Pancreas (tissue), 10 donors: Measurements from ENCODE around the gene AGBL4. TPM values are rescaled to one million over a fixed set of nuclear protein-coding genes. Genes with fewer than 3 reads are reported as not detected.
A peak's percentile ranks its signal among the peaks of the same experiment; 100 is the strongest.

Experiments used
- ATAC-seq, 4 donors: fragments of 200-7000 bp; cut with Tn5 transposase; one replicate each; pipeline versions ENCODE4 v1.8.0 to v1.9.1; 2020; ENCODE audit warnings: mild to moderate bottlenecking in 4 of 4, moderate library complexity in 4 of 4
- DNase-seq, 6 donors: peaks; one replicate each; pipeline ENCODE4 v3.0.0-alpha.2; 2020
- FAIRE-seq: peaks from 2 replicates; lab custom pipeline; 2012; peaks lifted over from hg19 to GRCh38; lab: Jason Lieb, UNC
- H3K27ac ChIP-seq, 4 donors: fragments of 200-600 bp; sonication (generic); 1 replicate in 3 of 4; 2 replicates in 1 of 4; pipeline versions ENCODE4 v1.5.0 to v1.8.0; 2020
- H3K27me3 ChIP-seq, 4 donors: fragments of 200-600 bp; one replicate each; pipeline ENCODE4 v1.8.0; 2021
- H3K36me3 ChIP-seq, 3 donors: fragments of 200-600 bp; sonication (generic) in 1 of 3; one replicate each; pipeline versions ENCODE4 v1.5.0 to v1.8.0; 2020 to 2021
- H3K4me1 ChIP-seq, 3 donors: fragments of 200-600 bp; one replicate each; pipeline ENCODE4 v1.8.0; 2021
- H3K4me3 ChIP-seq, 4 donors: fragments of 200-600 bp; sonication (generic) in 2 of 4; one replicate each; pipeline versions ENCODE4 v1.5.0 to v1.8.0; 2020 to 2021
- H3K9me3 ChIP-seq, 4 donors: fragments of 200-600 bp; one replicate each; pipeline ENCODE4 v1.8.0; 2021
- WGBS, 2 donors: extraction: QIAGEN DNeasy Blood & Tissue Kit; methylation state at CpG; one replicate each; pipeline ENCODE4 v1.1.7; 2013; 5-methylcytosine and 5-hydroxymethylcytosine counted together
- intact Hi-C, 3 donors: fragments of 100-400 bp; cut with DNase I; formaldehyde crosslinking; loops; one replicate each; pipeline versions ENCODE4 v1.11.1 to v1.14.2; 2022
- polyA plus RNA-seq, 2 donors: library from polyadenylated mRNA; stranded (reverse); fragments of 200-250 nt; gene quantifications; one replicate each; pipeline ENCODE4 v1.2.3, GENCODE V29; 2013
- total RNA-seq, 6 donors: library from RNA; stranded (reverse); fragmentation: NEBNext Ultra II Directional in 4 of 6; extraction: Animal tissue kit (Norgen Biotek cat#: 25700) in 4 of 6; gene quantifications; one replicate each; pipeline versions ENCODE4 v1.2.1 to v1.2.4, GENCODE V29; 2021 to 2023
- TF ChIP-seq, protein P1 (sequence below), 4 donors: fragments of 200-600 bp; sonication (generic) in 3 of 4; IDR thresholded peaks; one replicate each; pipeline versions ENCODE4 v1.5.0 to v1.8.0; 2021; ENCODE audit warnings: antibody characterized with exemption in 4 of 4
- donor health status: healthy with polysubstance abuse.
- donor health status: DM: no; HTN: no; CAD: no; lungs with moderate emphysema.
- donor health status: DM: no; HTN: no; CAD: no.
- donor health status: control.
- donor health status: control.
- donor health status: Bipolar disorder and iron deficiency.
- donor health status: DM: yes; HTN: yes; CAD: no.
- donor health status: DM: no; HTN: no; CAD: no.
- donor health status: DM: no; HTN: no; CAD: no.
- donor health status: DM: yes; HTN: yes; CAD: no.

The AGBL4 gene
- total and polyA plus RNA-seq, 8 donors: 0.15 to 1.2 (median 0.59) TPM

DNA sequence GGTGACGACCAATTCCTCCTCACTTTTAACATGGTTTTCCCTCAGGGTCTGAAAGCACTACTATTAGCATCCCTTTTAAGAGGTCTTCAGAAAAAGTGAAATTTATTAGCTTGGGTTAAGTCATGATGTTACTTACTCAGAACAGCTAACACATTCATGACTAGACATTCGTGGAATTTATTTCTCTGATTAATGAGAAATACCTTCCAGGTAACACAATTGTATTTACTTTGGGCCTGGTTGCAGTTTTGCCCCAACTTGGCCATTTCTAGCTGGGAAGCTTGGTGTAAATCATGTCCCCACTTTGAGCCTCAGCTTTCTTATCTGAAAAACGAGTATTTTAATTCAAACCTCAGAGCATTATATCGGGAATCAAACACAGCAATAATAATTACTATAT lies 1432.6 kb downstream of the AGBL4 start:
- no peak overlapping the region for H3K4me3 ChIP-seq
- H3K27me3 ChIP-seq: no peaks in the 10 kb centered on the region
- ATAC-seq: peak in 1 of 4 donors; percentile 48
- WGBS, 2 donors: 45% methylated on average over 4 of the region's 4 CpGs
- TF ChIP-seq, protein P1, sequence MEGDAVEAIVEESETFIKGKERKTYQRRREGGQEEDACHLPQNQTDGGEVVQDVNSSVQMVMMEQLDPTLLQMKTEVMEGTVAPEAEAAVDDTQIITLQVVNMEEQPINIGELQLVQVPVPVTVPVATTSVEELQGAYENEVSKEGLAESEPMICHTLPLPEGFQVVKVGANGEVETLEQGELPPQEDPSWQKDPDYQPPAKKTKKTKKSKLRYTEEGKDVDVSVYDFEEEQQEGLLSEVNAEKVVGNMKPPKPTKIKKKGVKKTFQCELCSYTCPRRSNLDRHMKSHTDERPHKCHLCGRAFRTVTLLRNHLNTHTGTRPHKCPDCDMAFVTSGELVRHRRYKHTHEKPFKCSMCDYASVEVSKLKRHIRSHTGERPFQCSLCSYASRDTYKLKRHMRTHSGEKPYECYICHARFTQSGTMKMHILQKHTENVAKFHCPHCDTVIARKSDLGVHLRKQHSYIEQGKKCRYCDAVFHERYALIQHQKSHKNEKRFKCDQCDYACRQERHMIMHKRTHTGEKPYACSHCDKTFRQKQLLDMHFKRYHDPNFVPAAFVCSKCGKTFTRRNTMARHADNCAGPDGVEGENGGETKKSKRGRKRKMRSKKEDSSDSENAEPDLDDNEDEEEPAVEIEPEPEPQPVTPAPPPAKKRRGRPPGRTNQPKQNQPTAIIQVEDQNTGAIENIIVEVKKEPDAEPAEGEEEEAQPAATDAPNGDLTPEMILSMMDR (IDR thresholded peaks at IDR 0.05): no peak
- no peaks in the 10 kb centered on the region for H3K4me1 ChIP-seq
- H3K9me3 ChIP-seq: no peaks in the 10 kb centered on the region
- no peak for FAIRE-seq
- no peak overlapping the region for H3K27ac ChIP-seq
- H3K36me3 ChIP-seq: no peaks in the 10 kb centered on the region
- intact Hi-C loops: no loop called here
- no peak for DNase-seq

DNA sequence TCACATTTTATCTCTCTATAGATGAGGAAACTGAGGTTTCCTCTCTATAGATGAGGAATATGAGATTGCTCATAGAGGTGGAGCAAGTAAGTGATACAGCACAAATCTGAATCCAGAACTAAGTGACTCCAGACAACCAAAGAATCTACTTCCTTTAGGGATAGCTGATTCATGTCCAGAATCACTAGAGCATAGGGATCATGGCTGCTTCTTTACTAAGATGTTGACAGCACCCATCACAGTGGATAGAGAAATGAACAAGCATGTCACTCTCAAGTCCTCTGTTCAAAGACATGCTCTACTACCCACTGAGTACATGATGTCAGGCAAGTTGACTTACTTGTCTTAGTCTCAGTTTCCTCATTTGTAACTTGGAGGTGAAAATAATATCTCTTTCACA lies 1435.7 kb downstream of the AGBL4 start:
- no peaks in the 10 kb centered on the region for H3K27me3 ChIP-seq
- TF ChIP-seq, protein P1 (IDR thresholded peaks at IDR 0.05): no peak
- H3K4me1 ChIP-seq: no peaks in the 10 kb centered on the region
- no peak overlapping the region for H3K4me3 ChIP-seq
- H3K36me3 ChIP-seq: no peaks in the 10 kb centered on the region
- intact Hi-C loops: no loop called here
- ATAC-seq (no peak), DNase-seq (no peak), FAIRE-seq (no peak)
- H3K27ac ChIP-seq: no peak overlapping the region
- no peaks in the 10 kb centered on the region for H3K9me3 ChIP-seq

DNA sequence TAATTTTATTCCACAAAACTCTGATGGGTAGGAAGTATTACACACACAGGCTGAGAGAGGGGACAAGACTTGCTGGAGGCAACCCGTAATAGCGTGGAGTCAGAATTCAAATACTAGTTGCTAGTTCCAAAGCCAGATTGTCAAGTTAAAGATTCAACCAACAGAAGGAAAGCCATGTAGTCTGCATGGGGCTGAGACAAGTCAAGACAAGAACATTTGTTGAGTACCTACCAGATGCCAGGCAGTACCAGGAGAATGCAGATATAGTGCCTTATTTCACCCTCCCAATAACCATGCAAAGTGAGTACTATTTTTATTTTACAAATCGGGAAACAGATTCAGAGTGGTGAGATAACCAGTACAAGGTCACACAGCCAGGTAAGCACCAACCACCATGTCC lies 1441.3 kb downstream of the AGBL4 start:
- TF ChIP-seq, protein P1 (IDR thresholded peaks at IDR 0.05): no peak
- H3K36me3 ChIP-seq: no peaks in the 10 kb centered on the region
- intact Hi-C loops: no loop called here
- H3K4me1 ChIP-seq: peaks cover 0 to 17% (median 0%) of the 10 kb centered on the region in 3 donors
- DNase-seq (no peak), FAIRE-seq (no peak), ATAC-seq (no peak)
- no peak overlapping the region for H3K4me3 ChIP-seq
- no peaks in the 10 kb centered on the region for H3K9me3 ChIP-seq
- 75 to 79% methylated on average over 3 of the region's 3 CpGs for WGBS, 2 donors
- no peak overlapping the region for H3K27ac ChIP-seq
- no peaks in the 10 kb centered on the region for H3K27me3 ChIP-seq

DNA sequence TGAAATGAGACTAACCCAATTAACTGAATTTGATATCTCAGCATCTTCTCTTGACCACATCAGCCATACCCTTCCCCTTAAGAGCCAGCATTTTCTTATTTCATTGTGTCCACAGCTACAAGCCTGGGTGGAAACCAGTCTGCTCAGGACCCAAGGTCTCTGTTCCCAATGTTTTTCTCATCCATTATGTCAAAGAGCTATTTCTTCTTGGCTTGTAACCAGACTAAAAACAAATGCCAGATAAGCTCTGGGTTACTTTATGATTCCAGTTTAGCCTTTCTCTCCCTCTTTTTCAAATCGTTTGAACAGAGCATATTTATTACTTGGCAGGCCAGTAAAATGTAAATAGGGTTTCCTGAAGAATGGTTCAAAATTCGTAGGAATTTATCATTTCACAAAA lies 1442.5 kb downstream of the AGBL4 start:
- DNase-seq (no peak), FAIRE-seq (no peak), ATAC-seq (peak in 3 of 4 donors; percentile 28 to 93 (median 76))
- TF ChIP-seq, protein P1 (IDR thresholded peaks at IDR 0.05): no peak
- H3K4me1 ChIP-seq: peaks cover 0 to 17% (median 0%) of the 10 kb centered on the region in 3 donors
- no peaks in the 10 kb centered on the region for H3K9me3 ChIP-seq
- intact Hi-C loops: no loop called here
- WGBS, 2 donors: 4 to 8% methylated on average over 2 of the region's 2 CpGs
- H3K36me3 ChIP-seq: no peaks in the 10 kb centered on the region
- no peak overlapping the region for H3K4me3 ChIP-seq
- peak overlapping the region in 1 of 4 donors; percentile 0 for H3K27ac ChIP-seq
- no peaks in the 10 kb centered on the region for H3K27me3 ChIP-seq

DNA sequence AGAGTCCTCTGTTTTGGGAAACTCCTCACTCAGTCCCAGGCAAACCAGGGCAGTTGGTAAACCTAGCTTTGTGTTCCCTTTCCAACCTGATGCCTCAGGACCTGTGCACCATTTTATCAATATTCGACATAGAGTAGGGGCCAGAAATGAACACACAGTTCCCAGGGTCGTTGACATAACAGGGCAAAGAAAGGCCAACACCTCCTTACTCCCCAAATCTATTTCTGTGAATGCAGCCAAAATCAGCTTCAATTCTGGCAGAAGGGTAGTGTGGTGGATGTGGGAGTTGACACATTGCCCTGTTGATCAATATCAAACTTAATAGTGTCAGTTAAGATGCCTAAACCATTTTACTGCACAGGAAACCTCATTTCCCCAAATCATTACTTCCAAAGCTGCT lies 1447.2 kb downstream of the AGBL4 start:
- WGBS, 2 donors: 34 to 35% methylated on average over 2 of the region's 2 CpGs
- Histone ChIP-seq H3K36me3 (no peaks in the 10 kb centered on the region), H3K9me3 (no peaks in the 10 kb centered on the region), H3K27ac (no peak overlapping the region), H3K4me1 (peaks cover 0 to 5% (median 0%) of the 10 kb centered on the region in 3 donors), H3K27me3 (no peaks in the 10 kb centered on the region), H3K4me3 (no peak overlapping the region)
- no peak for FAIRE-seq
- TF ChIP-seq, protein P1 (IDR thresholded peaks at IDR 0.05): no peak
- intact Hi-C loops: no loop called here
- DNase-seq: no peak
- ATAC-seq: no peak
